Measurements from ENCODE around the gene RUBCNL. TPM values are rescaled to one million over a fixed set of nuclear protein-coding genes. Genes with fewer than 3 reads are reported as not detected.

Gene RUBCNL
- total RNA-seq, 1 donor from 2014 or later, result 0.70 TPM

Other genes with a start within 250 kb of the RUBCNL start
- 20.5 TPM for gene LCP1, start 205.1 kb downstream of the RUBCNL start, total RNA-seq
- not detected for gene LRRC63, start 175.3 kb downstream of the RUBCNL start, total RNA-seq
- gene LRCH1, start 165.9 kb upstream of the RUBCNL start, total RNA-seq, result 11.0 TPM